Measurements from ENCODE around the gene C1QTNF9B.
"Not testable (repeated sequence)": the region's sequence is repeated elsewhere in the genome, so short reads cannot be mapped to it uniquely, and the experiment has no call there.

C1QTNF9B gene

GRCh38 chr13:23897452-23897919, at the start of gene C1QTNF9B:
Gene C1QTNF9B (minus strand): TSS chr13:23897502.
- H3K4me1 ChIP-seq (ENCODE audit: control insufficient read depth in 1 of 2, insufficient read depth in 1 of 2, low read depth in 1 of 2, low read length in 1 of 2); H3K27ac ChIP-seq; H3K36me3 ChIP-seq; H3K9me3 ChIP-seq; H3K4me3 ChIP-seq (ENCODE audit: low read depth in 1 of 2, low read length in 1 of 2): not testable (repeated sequence)
- H3K27me3 ChIP-seq, result peaks cover 27% of the 10 kb centered on the region

- no peaks in the 10 kb centered on the region for H3K4me1 ChIP-seq (ENCODE audit: control insufficient read depth in 1 of 2, insufficient read depth in 1 of 2, low read depth in 1 of 2, low read length in 1 of 2)
- no peaks in the 10 kb centered on the region for H3K36me3 ChIP-seq
- H3K9me3 ChIP-seq, result no peaks in the 10 kb centered on the region
- H3K27ac ChIP-seq, result no peak overlapping the region
- H3K27me3 ChIP-seq, result peaks cover 40% of the 10 kb centered on the region
- H3K4me3 ChIP-seq (ENCODE audit: low read depth in 1 of 2, low read length in 1 of 2), result no peak overlapping the region
- no peak for TF ChIP-seq CTCF (IDR thresholded peaks at IDR 0.05)
Measured at GRCh38 chr13:23946900-23947299, 49.6 kb upstream of the C1QTNF9B start.

GRCh38 chr13:23946067-23946466, 48.8 kb upstream of the C1QTNF9B start:
- H3K9me3 ChIP-seq, result no peaks in the 10 kb centered on the region
- peaks cover 45% of the 10 kb centered on the region for H3K27me3 ChIP-seq
- H3K27ac ChIP-seq, result no peak overlapping the region
- no peak overlapping the region for H3K4me3 ChIP-seq (ENCODE audit: low read depth in 1 of 2, low read length in 1 of 2)
- TF ChIP-seq CTCF (IDR thresholded peaks at IDR 0.05), result no peak
- no peaks in the 10 kb centered on the region for H3K36me3 ChIP-seq
- no peaks in the 10 kb centered on the region for H3K4me1 ChIP-seq (ENCODE audit: control insufficient read depth in 1 of 2, insufficient read depth in 1 of 2, low read depth in 1 of 2, low read length in 1 of 2)

- no peaks in the 10 kb centered on the region for H3K36me3 ChIP-seq
- no peak for TF ChIP-seq CTCF (IDR thresholded peaks at IDR 0.05)
- no peaks in the 10 kb centered on the region for H3K9me3 ChIP-seq
- H3K4me1 ChIP-seq (ENCODE audit: control insufficient read depth in 1 of 2, insufficient read depth in 1 of 2, low read depth in 1 of 2, low read length in 1 of 2), result no peaks in the 10 kb centered on the region
- peaks cover 49% of the 10 kb centered on the region for H3K27me3 ChIP-seq
- H3K27ac ChIP-seq, result no peak overlapping the region
- H3K4me3 ChIP-seq (ENCODE audit: low read depth in 1 of 2, low read length in 1 of 2), result no peak overlapping the region
Measured at GRCh38 chr13:23945612-23946011, 48.3 kb upstream of the C1QTNF9B start.

GRCh38 chr13:23941211-23941610, 43.9 kb upstream of the C1QTNF9B start:
- Histone ChIP-seq H3K9me3 (no peaks in the 10 kb centered on the region), H3K4me1 (ENCODE audit: control insufficient read depth in 1 of 2, insufficient read depth in 1 of 2, low read depth in 1 of 2, low read length in 1 of 2) (no peaks in the 10 kb centered on the region), H3K27ac (no peak overlapping the region), H3K4me3 (ENCODE audit: low read depth in 1 of 2, low read length in 1 of 2) (no peak overlapping the region), H3K36me3 (no peaks in the 10 kb centered on the region), H3K27me3 (peaks cover 52% of the 10 kb centered on the region)
- no peak for TF ChIP-seq CTCF (IDR thresholded peaks at IDR 0.05)

GRCh38 chr13:23939666-23940065, 42.4 kb upstream of the C1QTNF9B start:
- not testable (repeated sequence) for H3K36me3 ChIP-seq; H3K27ac ChIP-seq; H3K9me3 ChIP-seq; H3K4me3 ChIP-seq (ENCODE audit: low read depth in 1 of 2, low read length in 1 of 2); H3K4me1 ChIP-seq (ENCODE audit: control insufficient read depth in 1 of 2, insufficient read depth in 1 of 2, low read depth in 1 of 2, low read length in 1 of 2)
- peaks cover 44% of the 10 kb centered on the region for H3K27me3 ChIP-seq

- Histone ChIP-seq H3K4me3 (ENCODE audit: low read depth in 1 of 2, low read length in 1 of 2) (no peak overlapping the region), H3K27ac (no peak overlapping the region), H3K4me1 (ENCODE audit: control insufficient read depth in 1 of 2, insufficient read depth in 1 of 2, low read depth in 1 of 2, low read length in 1 of 2) (no peaks in the 10 kb centered on the region), H3K9me3 (no peaks in the 10 kb centered on the region), H3K36me3 (no peaks in the 10 kb centered on the region), H3K27me3 (peaks cover 36% of the 10 kb centered on the region)
- no peak for TF ChIP-seq CTCF (IDR thresholded peaks at IDR 0.05)
Measured at GRCh38 chr13:23934520-23934919, 37.2 kb upstream of the C1QTNF9B start.
